ENCODE results near the gene FOLR1.

GRCh38 chr11:72146625-72147024 lies 45.3 kb upstream of the FOLR1 start:
- no peak for TF ChIP-seq CTCF (conservative IDR thresholded peaks at IDR 0.05; ENCODE audit: low read depth, low read length)
- no peak for TF ChIP-seq EZH2 (IDR thresholded peaks at IDR 0.05; ENCODE audit: borderline replicate concordance, low read depth, low read length, poor library complexity, severe bottlenecking)

Measured in A673 (cell line).